Stimulated activated naive CD8-positive, alpha-beta T cell treated with anti-CD3 and anti-CD28 coated beads, Interleukin-15, amount 100 ng/mL, for 72 hours (primary cell): ENCODE data around the gene FAM131C.
"Not testable (repeated sequence)": the region's sequence is repeated elsewhere in the genome, so short reads cannot be mapped to it uniquely, and the experiment has no call there.

Experiments used
- ATAC-seq: fragments of 150-1000 bp; cut with Tn5 transposase; 2 replicates; pipeline ENCODE4 v1.10.0; 2021; ENCODE audit warnings: mild to moderate bottlenecking, moderate library complexity
- DNase-seq, 2 donors: peaks; one replicate each; pipeline ENCODE4 v3.0.0; 2021 to 2022
- H3K27ac Mint-ChIP-seq, 2 donors: one replicate each; pipeline ENCODE4 v1.8.0; 2022; ENCODE audit warnings: mild to moderate bottlenecking in 2 of 2, mixed read lengths in 2 of 2, moderate library complexity in 2 of 2
- H3K27me3 Mint-ChIP-seq: one replicate; pipeline ENCODE4 v1.8.0; 2022; ENCODE audit warnings: mixed read lengths
- H3K4me1 Mint-ChIP-seq: one replicate; pipeline ENCODE4 v1.8.0; 2022; ENCODE audit warnings: mild to moderate bottlenecking, mixed read lengths
- H3K4me3 Mint-ChIP-seq, 2 donors: one replicate each; pipeline ENCODE4 v1.8.0; 2022; ENCODE audit warnings: mild to moderate bottlenecking in 2 of 2, mixed read lengths in 2 of 2, moderate library complexity in 1 of 2
- H3K9me3 Mint-ChIP-seq, 2 donors: one replicate each; pipeline ENCODE4 v1.8.0; 2022; ENCODE audit warnings: mixed read lengths in 2 of 2

The FAM131C gene

GRCh38 chr1:16047791-16048475 lies 25.5 kb downstream of the FAM131C start:
- DNase-seq (no peak), ATAC-seq (no peak)
- H3K4me3 Mint-ChIP-seq = peak overlapping the region in 1 of 2 donors; percentile 9
- peaks cover 13% of the 10 kb centered on the region for H3K4me1 Mint-ChIP-seq
- no peaks in the 10 kb centered on the region for H3K9me3 Mint-ChIP-seq
- H3K27me3 Mint-ChIP-seq = peaks cover 39% of the 10 kb centered on the region
- H3K27ac Mint-ChIP-seq = no peak overlapping the region

GRCh38 chr1:16046842-16047241 lies 26.6 kb downstream of the FAM131C start:
- no peak overlapping the region for H3K27ac Mint-ChIP-seq
- DNase-seq (no peak), ATAC-seq (no peak)
- H3K4me3 Mint-ChIP-seq = no peak overlapping the region
- H3K9me3 Mint-ChIP-seq = no peaks in the 10 kb centered on the region
- H3K4me1 Mint-ChIP-seq = peaks cover 13% of the 10 kb centered on the region
- peaks cover 34% of the 10 kb centered on the region for H3K27me3 Mint-ChIP-seq

- H3K4me3 Mint-ChIP-seq = no peak overlapping the region
- peaks cover 11% of the 10 kb centered on the region for H3K27me3 Mint-ChIP-seq
- H3K27ac Mint-ChIP-seq = peak overlapping the region in 1 of 2 donors; percentile 48
- ATAC-seq = no peak
- DNase-seq = no peak
- peaks cover 5% of the 10 kb centered on the region for H3K4me1 Mint-ChIP-seq
- no peaks in the 10 kb centered on the region for H3K9me3 Mint-ChIP-seq
Measured at GRCh38 chr1:16043950-16044349, 29.5 kb downstream of the FAM131C start.

- DNase-seq (no peak), ATAC-seq (no peak)
- peak within 1 kb of the TSS in 1 of 2 donors; percentile 48 for H3K27ac Mint-ChIP-seq
- no peak within 1 kb of the TSS for H3K4me3 Mint-ChIP-seq
- peaks cover 11% of the 10 kb centered on the region for H3K27me3 Mint-ChIP-seq
- H3K9me3 Mint-ChIP-seq = no peaks in the 10 kb centered on the region
- H3K4me1 Mint-ChIP-seq = peaks cover 1% of the 10 kb centered on the region
Measured at GRCh38 chr1:16043521-16043920, 29.9 kb downstream of the FAM131C start, which contains the start of gene CLCNKB. TSS of gene CLCNKB (plus strand) at chr1:16043782. CDS start at chr1:16044493, 711 bp downstream.

- ATAC-seq, DNase-seq, H3K4me3 Mint-ChIP-seq, H3K27me3 Mint-ChIP-seq, H3K27ac Mint-ChIP-seq, H3K4me1 Mint-ChIP-seq, H3K9me3 Mint-ChIP-seq: not testable (repeated sequence)
Measured at GRCh38 chr1:16042654-16043053, 30.8 kb downstream of the FAM131C start.

GRCh38 chr1:16042096-16042495 lies 31.4 kb downstream of the FAM131C start:
- no peaks in the 10 kb centered on the region for H3K4me1 Mint-ChIP-seq
- no peak overlapping the region for H3K27ac Mint-ChIP-seq
- no peak for ATAC-seq
- peaks cover 2% of the 10 kb centered on the region for H3K27me3 Mint-ChIP-seq
- H3K9me3 Mint-ChIP-seq = no peaks in the 10 kb centered on the region
- H3K4me3 Mint-ChIP-seq = no peak overlapping the region
- no peak for DNase-seq

GRCh38 chr1:16041200-16041599 lies 32.3 kb downstream of the FAM131C start:
- Mint-ChIP-seq H3K4me1 (no peaks in the 10 kb centered on the region), H3K27me3 (no peaks in the 10 kb centered on the region), H3K4me3 (no peak overlapping the region), H3K9me3 (no peaks in the 10 kb centered on the region), H3K27ac (peak overlapping the region in 1 of 2 donors; percentile 69)
- ATAC-seq (no peak), DNase-seq (no peak)

- not testable (repeated sequence) for H3K4me1 Mint-ChIP-seq, DNase-seq, H3K9me3 Mint-ChIP-seq, ATAC-seq, H3K27ac Mint-ChIP-seq, H3K27me3 Mint-ChIP-seq, H3K4me3 Mint-ChIP-seq
Measured at GRCh38 chr1:16039871-16040270, 33.6 kb downstream of the FAM131C start.

- Mint-ChIP-seq H3K27ac (no peak overlapping the region), H3K9me3 (no peaks in the 10 kb centered on the region), H3K4me1 (no peaks in the 10 kb centered on the region), H3K27me3 (no peaks in the 10 kb centered on the region), H3K4me3 (no peak overlapping the region)
- no peak for DNase-seq
- ATAC-seq = no peak
Measured at GRCh38 chr1:16038620-16038912, 34.9 kb downstream of the FAM131C start.

GRCh38 chr1:16036461-16036860 lies 37.0 kb downstream of the FAM131C start:
- H3K4me1 Mint-ChIP-seq = not testable (repeated sequence)

GRCh38 chr1:16033103-16033632 lies 40.3 kb downstream of the FAM131C start:
- not testable (repeated sequence) for H3K9me3 Mint-ChIP-seq, H3K4me3 Mint-ChIP-seq, ATAC-seq, DNase-seq
- Mint-ChIP-seq H3K27ac (peak overlapping the region in 1 of 2 donors; percentile 59), H3K27me3 (peaks cover 33% of the 10 kb centered on the region), H3K4me1 (peaks cover 13% of the 10 kb centered on the region)

More at GRCh38 chr1:16036461-16036860, 37.0 kb downstream of the FAM131C start:
- H3K27me3 Mint-ChIP-seq, ATAC-seq, DNase-seq, H3K9me3 Mint-ChIP-seq, H3K27ac Mint-ChIP-seq, H3K4me3 Mint-ChIP-seq: not testable (repeated sequence)

- H3K4me1 Mint-ChIP-seq = peaks cover 18% of the 10 kb centered on the region
- no peak overlapping the region for H3K4me3 Mint-ChIP-seq
- peak; percentile 76 for ATAC-seq
- H3K27ac Mint-ChIP-seq = peak overlapping the region in 1 of 2 donors; percentile 59
- DNase-seq = peak; percentile 71 to 77
- peaks cover 39% of the 10 kb centered on the region for H3K27me3 Mint-ChIP-seq
- H3K9me3 Mint-ChIP-seq = no peaks in the 10 kb centered on the region
Measured at GRCh38 chr1:16032388-16033102, 40.9 kb downstream of the FAM131C start.

- H3K27me3 Mint-ChIP-seq = peaks cover 47% of the 10 kb centered on the region
- peaks cover 27% of the 10 kb centered on the region for H3K4me1 Mint-ChIP-seq
- no peak for DNase-seq
- H3K9me3 Mint-ChIP-seq = no peaks in the 10 kb centered on the region
- ATAC-seq = no peak
- no peak overlapping the region for H3K4me3 Mint-ChIP-seq
- no peak overlapping the region for H3K27ac Mint-ChIP-seq
Measured at GRCh38 chr1:16031551-16031950, 41.9 kb downstream of the FAM131C start.

GRCh38 chr1:16029288-16029687 lies 44.2 kb downstream of the FAM131C start:
- Mint-ChIP-seq H3K4me1 (peaks cover 27% of the 10 kb centered on the region), H3K4me3 (no peak overlapping the region), H3K27me3 (peaks cover 47% of the 10 kb centered on the region), H3K9me3 (no peaks in the 10 kb centered on the region), H3K27ac (no peak overlapping the region)
- no peak for DNase-seq
- no peak for ATAC-seq

- Mint-ChIP-seq H3K4me1 (peaks cover 27% of the 10 kb centered on the region), H3K27me3 (peaks cover 47% of the 10 kb centered on the region)
- H3K9me3 Mint-ChIP-seq, DNase-seq, ATAC-seq, H3K27ac Mint-ChIP-seq, H3K4me3 Mint-ChIP-seq: not testable (repeated sequence)
Measured at GRCh38 chr1:16029003-16029268, 44.5 kb downstream of the FAM131C start.

- no peak for ATAC-seq
- Mint-ChIP-seq H3K9me3 (no peaks in the 10 kb centered on the region), H3K27me3 (peaks cover 47% of the 10 kb centered on the region), H3K4me3 (no peak overlapping the region), H3K27ac (peak overlapping the region in 1 of 2 donors; percentile 48), H3K4me1 (peaks cover 27% of the 10 kb centered on the region)
- no peak for DNase-seq
Measured at GRCh38 chr1:16028237-16029002, 45.0 kb downstream of the FAM131C start.
